Vagina (tissue), 2 donors: ENCODE results near the gene AHCYL1.

Source experiments
- CTCF ChIP-seq, 3 experiments: fragments of 450-650 bp in 2 of 3; fragments of 200-600 bp in 1 of 3; sonication (generic) in 1 of 3; IDR thresholded peaks; one replicate each; pipeline ENCODE4 v1.5.1; 2017 to 2019; ENCODE audit warnings: antibody characterized with exemption in 3 of 3, mild to moderate bottlenecking in 2 of 3, moderate library complexity in 2 of 3
- POLR2AphosphoS5 ChIP-seq, 2 donors: sonication (generic); formaldehyde crosslinking; IDR thresholded peaks; one replicate each; pipeline ENCODE4 v1.9.0; 2017; ENCODE audit warnings: antibody characterized with exemption in 2 of 2, mild to moderate bottlenecking in 2 of 2, low read depth in 1 of 2; ENCODE audit not compliant: insufficient read depth in 1 of 2

GRCh38 chr1:110035236-110035752 is 50.7 kb downstream of the AHCYL1 start:
- TF ChIP-seq CTCF (IDR thresholded peaks at IDR 0.05) = no peak
- TF ChIP-seq POLR2AphosphoS5 (IDR thresholded peaks at IDR 0.05; ENCODE audit: insufficient read depth in 1 of 2, low read depth in 1 of 2) = no peak
